ENCODE measurements around the gene SMPD4. TPM values are rescaled to one million over a fixed set of nuclear protein-coding genes. Genes with fewer than 3 reads are reported as not detected.
"Not testable (repeated sequence)": the region's sequence is repeated elsewhere in the genome, so short reads cannot be mapped to it uniquely, and the experiment has no call there.

The SMPD4 gene
- total RNA-seq, 2 experiments from 2014 or later = 65.8 to 69.4 TPM

DNA sequence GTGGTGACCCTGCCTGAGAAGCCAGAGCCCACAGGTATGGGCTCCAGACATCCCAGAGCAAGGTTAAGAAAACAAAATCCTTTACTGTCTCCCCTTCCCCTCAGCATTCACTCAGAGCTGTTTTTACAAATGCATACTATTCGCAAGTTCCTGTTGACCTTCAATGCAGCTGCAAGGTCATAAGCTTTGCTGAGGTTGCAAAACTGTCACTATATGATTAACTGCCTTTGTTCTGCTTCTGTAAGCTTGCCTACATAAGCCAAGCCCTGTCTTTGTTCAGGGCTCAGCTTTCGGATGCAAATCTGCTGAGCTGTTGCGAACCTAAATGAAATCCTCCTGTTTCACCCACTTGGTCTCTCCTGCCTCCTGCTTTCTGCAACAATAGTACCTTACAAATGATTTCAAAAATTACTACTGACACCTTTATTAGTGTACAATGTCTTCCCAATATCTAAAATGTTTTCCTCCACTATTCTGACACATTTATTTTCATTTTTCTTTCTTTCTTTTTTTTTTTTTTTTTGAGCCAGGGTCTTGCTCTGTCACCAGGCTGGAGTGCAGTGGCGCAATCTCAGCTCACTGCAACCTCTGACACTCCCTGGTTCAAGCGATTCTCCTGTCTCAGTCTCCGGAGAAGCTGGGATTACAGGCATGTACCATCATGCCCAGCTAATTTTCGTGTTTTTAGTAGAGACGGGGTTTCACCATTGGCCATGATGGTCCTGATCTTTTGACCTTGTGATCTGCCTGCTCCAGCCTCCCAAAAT, 78.6 kb downstream of the SMPD4 start:
- H3K4me1 Mint-ChIP-seq (ENCODE audit: low read depth); H3K36me3 Mint-ChIP-seq; H3K27me3 Mint-ChIP-seq; DNase-seq; H3K27ac Mint-ChIP-seq; H3K9me3 Mint-ChIP-seq; H3K4me3 Mint-ChIP-seq; intact Hi-C loops (cut with micrococcal nuclease); POLR2A ChIA-PET: not testable (repeated sequence)
- CTCF ChIA-PET = interaction anchor here (0.6 kb wide), 1 partner anchor 228 kb away, joined by 5 read pairs; no protein-coding TSS in a partner anchor

Other genes starting within 250 kb of the SMPD4 start
- gene RAB6C, start 201.9 kb downstream of the SMPD4 start, total RNA-seq = not detected
- gene POTEF, start 52.4 kb downstream of the SMPD4 start, total RNA-seq = not detected
- 1 to 10 TPM; 3.2 to 3.3 TPM for gene CCDC74B, start 36.5 kb downstream of the SMPD4 start, total RNA-seq
- gene MZT2B, start 660 bp upstream of the SMPD4 start, total RNA-seq = 100 to 1,000 TPM; 388 to 401 TPM
- not detected for gene TUBA3E, start 16.8 kb upstream of the SMPD4 start, total RNA-seq
- 100 to 1,000 TPM; 125 to 128 TPM for gene IMP4, start 161.3 kb upstream of the SMPD4 start, total RNA-seq
- gene PTPN18, start 174.5 kb upstream of the SMPD4 start, total RNA-seq = 10 to 100 TPM; 42.1 to 44.9 TPM